Heart right ventricle (tissue), 16 donors: ENCODE measurements around the gene ZNF341. TPM values are rescaled to one million over a fixed set of nuclear protein-coding genes. Genes with fewer than 3 reads are reported as not detected.

Source experiments
- ATAC-seq, 8 donors: fragments of 200-7000 bp; cut with Tn5 transposase; one replicate each; pipeline ENCODE4 v1.9.1; 2020; ENCODE audit warnings: mild to moderate bottlenecking in 8 of 8, moderate library complexity in 8 of 8, moderate number of reproducible peaks in 1 of 8
- DNase-seq, 2 donors: peaks; one replicate each; pipeline ENCODE4 v3.0.0-alpha.2; 2020
- H3K27ac ChIP-seq, 10 donors: fragments of 200-600 bp; sonication (generic) in 2 of 10; one replicate each; pipeline versions ENCODE4 v1.5.0 to v1.8.0; 2020 to 2022; ENCODE audit warnings: mild to moderate bottlenecking in 3 of 10
- H3K27me3 ChIP-seq, 7 donors: fragments of 200-600 bp; one replicate each; pipeline ENCODE4 v1.8.0; 2021 to 2022; ENCODE audit warnings: mild to moderate bottlenecking in 2 of 7
- H3K36me3 ChIP-seq, 9 donors: fragments of 200-600 bp; sonication (generic) in 1 of 9; one replicate each; pipeline versions ENCODE4 v1.5.0 to v1.8.0; 2020 to 2022; ENCODE audit warnings: mild to moderate bottlenecking in 2 of 9
- H3K4me1 ChIP-seq, 9 donors: fragments of 200-600 bp; sonication (generic) in 1 of 9; one replicate each; pipeline versions ENCODE4 v1.5.0 to v1.8.0; 2020 to 2022; ENCODE audit warnings: mild to moderate bottlenecking in 4 of 9
- H3K4me3 ChIP-seq, 10 donors: fragments of 200-600 bp; sonication (generic) in 2 of 10; one replicate each; pipeline versions ENCODE4 v1.5.0 to v1.8.0; 2020 to 2022; ENCODE audit warnings: mild to moderate bottlenecking in 7 of 10, moderate library complexity in 2 of 10
- H3K9me3 ChIP-seq, 11 donors: fragments of 200-600 bp in 10 of 11; sonication (generic) in 2 of 11; one replicate each; pipeline versions ENCODE4 v1.5.0 to v1.8.0; 2013 to 2022; ENCODE audit warnings: mild to moderate bottlenecking in 2 of 11, control low read depth in 1 of 11, moderate library complexity in 1 of 11
- whole genome bisulfite sequencing, 2 donors: extraction: QIAGEN DNeasy Blood & Tissue Kit; methylation state at CpG; one replicate each; pipeline ENCODE4 v1.1.7; 2013; ENCODE audit warnings: inconsistent platforms in 1 of 2; 5-methylcytosine and 5-hydroxymethylcytosine counted together
- intact Hi-C, 10 donors: fragments of 100-400 bp; cut with DNase I; formaldehyde crosslinking; loops; one replicate each; pipeline versions ENCODE4 v1.11.1 to v1.14.2; 2022
- polyA plus RNA-seq, 2 donors: library from polyadenylated mRNA; stranded (reverse); fragments of 200-250 nt; gene quantifications; one replicate each; pipeline ENCODE4 v1.2.3, GENCODE V29; 2013
- total RNA-seq, 10 donors: library from RNA; stranded (reverse); fragmentation: NEBNext Ultra II Directional in 3 of 10; extraction: Animal tissue kit (Norgen Biotek cat#: 25700) in 3 of 10; gene quantifications; one replicate each; pipeline versions ENCODE4 v1.2.1 to v1.2.4, GENCODE V29; 2021 to 2023
- TF ChIP-seq, protein P1 (sequence below), 9 donors: fragments of 200-600 bp; sonication (generic) in 2 of 9; IDR thresholded peaks; one replicate each; pipeline versions ENCODE4 v1.5.0 to v1.8.0; 2021 to 2022; ENCODE audit warnings: antibody characterized with exemption in 9 of 9, mild to moderate bottlenecking in 5 of 9, moderate library complexity in 1 of 9
- donor health status: Arrhythmogenic right ventricular cardiomyopathy.
- donor health status: ischemic (EF 13 %, LVEDD 7.1; RV severe dilation, severe dysfunction).
- donor health status: healthy with polysubstance abuse.
- donor health status: DM: no; HTN: yes; CAD: no.
- donor health status: DM: no; HTN: no; CAD: no.
- donor health status: ischemic (EF 25% LVEDD 6.9; RV normal size, moderate dysfunction).
- donor health status: ischemic (EF 25% LVEDD 5.7; RV mildly dilated, moderate dysfunction).
- donor health status: healthy.
- donor health status: DM: yes; HTN: yes; CAD: no.
- donor health status: Ischemic cardiomyopathy.
- donor health status: ischemic (EF 35%, LVEDD 5.7; RV mildly dilated, moderate dysfunction).
- donor health status: nonischemic (EF 11% LVEDD 7.7; RV severe dilation, severe dysfunction).
- donor health status: DM: yes; HTN: yes; CAD: no.
- donor health status: PGD.
- donor health status: ischemic (EF 29% LVEDD 5.4; RV normal size, mild dysfunction).
- donor health status: nonischemic (EF 23%, LVEDD 6.1; RV moderate dilation, normal function).

Gene ZNF341
- total and polyA plus RNA-seq, 12 donors: 0.85 to 3.7 (median 1.7) TPM

- intact Hi-C loops: loop anchor here in 1 of 10 donors (5.0 kb wide), 1 partner anchor 44 kb away; the partner anchor contains the start of gene ZNF341
These were observed 43.5 kb upstream of the ZNF341 start for GRCh38 chr20:33687993-33688937.

GRCh38 chr20:33688938-33689424 is 42.8 kb upstream of the ZNF341 start:
- DNase-seq (no peak), ATAC-seq (no peak)
- H3K4me3 ChIP-seq: no peak overlapping the region
- peak overlapping the region in 5 of 10 donors; percentile 16 to 36 (median 31) for H3K27ac ChIP-seq
- intact Hi-C loops: loop anchor here in 1 of 10 donors (5.0 kb wide), 1 partner anchor 43 kb away; the partner anchor contains the start of gene ZNF341
- 56 to 66% methylated on average over 3 of the region's 3 CpGs for WGBS, 2 donors
- no peaks in the 10 kb centered on the region for H3K9me3 ChIP-seq
- TF ChIP-seq, protein P1, sequence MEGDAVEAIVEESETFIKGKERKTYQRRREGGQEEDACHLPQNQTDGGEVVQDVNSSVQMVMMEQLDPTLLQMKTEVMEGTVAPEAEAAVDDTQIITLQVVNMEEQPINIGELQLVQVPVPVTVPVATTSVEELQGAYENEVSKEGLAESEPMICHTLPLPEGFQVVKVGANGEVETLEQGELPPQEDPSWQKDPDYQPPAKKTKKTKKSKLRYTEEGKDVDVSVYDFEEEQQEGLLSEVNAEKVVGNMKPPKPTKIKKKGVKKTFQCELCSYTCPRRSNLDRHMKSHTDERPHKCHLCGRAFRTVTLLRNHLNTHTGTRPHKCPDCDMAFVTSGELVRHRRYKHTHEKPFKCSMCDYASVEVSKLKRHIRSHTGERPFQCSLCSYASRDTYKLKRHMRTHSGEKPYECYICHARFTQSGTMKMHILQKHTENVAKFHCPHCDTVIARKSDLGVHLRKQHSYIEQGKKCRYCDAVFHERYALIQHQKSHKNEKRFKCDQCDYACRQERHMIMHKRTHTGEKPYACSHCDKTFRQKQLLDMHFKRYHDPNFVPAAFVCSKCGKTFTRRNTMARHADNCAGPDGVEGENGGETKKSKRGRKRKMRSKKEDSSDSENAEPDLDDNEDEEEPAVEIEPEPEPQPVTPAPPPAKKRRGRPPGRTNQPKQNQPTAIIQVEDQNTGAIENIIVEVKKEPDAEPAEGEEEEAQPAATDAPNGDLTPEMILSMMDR (IDR thresholded peaks at IDR 0.05): no peak
- no peaks in the 10 kb centered on the region for H3K36me3 ChIP-seq
- no peaks in the 10 kb centered on the region for H3K27me3 ChIP-seq
- peaks cover 3 to 51% (median 17%) of the 10 kb centered on the region in 9 donors for H3K4me1 ChIP-seq

More at GRCh38 chr20:33687993-33688937, 43.5 kb upstream of the ZNF341 start:
- TF ChIP-seq, protein P1 (IDR thresholded peaks at IDR 0.05): no peak
- 70 to 82% methylated on average over 3 of the region's 3 CpGs for WGBS, 2 donors
- H3K27ac ChIP-seq: peak overlapping the region in 5 of 10 donors; percentile 6 to 31 (median 19)
- ATAC-seq: no peak
- H3K36me3 ChIP-seq: no peaks in the 10 kb centered on the region
- no peak overlapping the region for H3K4me3 ChIP-seq
- H3K9me3 ChIP-seq: no peaks in the 10 kb centered on the region
- H3K27me3 ChIP-seq: no peaks in the 10 kb centered on the region
- no peak for DNase-seq
- peaks cover 1 to 47% (median 20%) of the 10 kb centered on the region in 9 donors for H3K4me1 ChIP-seq

DNA sequence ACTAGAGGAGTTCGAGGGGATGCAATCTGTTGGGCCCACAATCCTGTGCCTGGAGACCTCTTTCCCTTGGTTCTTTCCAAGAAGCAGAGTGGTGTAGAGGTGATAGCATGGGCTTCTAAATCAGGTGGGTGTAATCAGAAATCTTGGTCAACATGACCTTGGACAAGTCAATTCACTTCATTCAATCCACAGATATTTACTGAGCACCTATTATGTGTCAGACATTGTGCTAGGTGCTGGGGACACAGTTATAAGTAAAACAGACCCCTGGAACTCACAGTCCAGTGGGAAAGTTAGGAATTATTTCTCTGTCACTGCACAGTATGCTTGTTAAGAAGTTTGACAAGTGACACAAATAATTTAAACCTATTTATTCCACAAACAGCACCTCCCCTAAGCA is 42.3 kb upstream of the ZNF341 start:
- peak overlapping the region in 2 of 10 donors; percentile 16 to 67 for H3K27ac ChIP-seq
- ATAC-seq: no peak
- H3K4me1 ChIP-seq: peaks cover 3 to 52% (median 20%) of the 10 kb centered on the region in 9 donors
- no peaks in the 10 kb centered on the region for H3K27me3 ChIP-seq
- no peak for DNase-seq
- 67 to 91% methylated on average over 1 of the region's 1 CpG for WGBS, 2 donors
- TF ChIP-seq, protein P1 (IDR thresholded peaks at IDR 0.05): no peak
- H3K36me3 ChIP-seq: no peaks in the 10 kb centered on the region
- intact Hi-C loops: loop anchor here in 1 of 10 donors (5.0 kb wide), 1 partner anchor 43 kb away; the partner anchor contains the start of gene ZNF341
- no peaks in the 10 kb centered on the region for H3K9me3 ChIP-seq
- no peak overlapping the region for H3K4me3 ChIP-seq

DNA sequence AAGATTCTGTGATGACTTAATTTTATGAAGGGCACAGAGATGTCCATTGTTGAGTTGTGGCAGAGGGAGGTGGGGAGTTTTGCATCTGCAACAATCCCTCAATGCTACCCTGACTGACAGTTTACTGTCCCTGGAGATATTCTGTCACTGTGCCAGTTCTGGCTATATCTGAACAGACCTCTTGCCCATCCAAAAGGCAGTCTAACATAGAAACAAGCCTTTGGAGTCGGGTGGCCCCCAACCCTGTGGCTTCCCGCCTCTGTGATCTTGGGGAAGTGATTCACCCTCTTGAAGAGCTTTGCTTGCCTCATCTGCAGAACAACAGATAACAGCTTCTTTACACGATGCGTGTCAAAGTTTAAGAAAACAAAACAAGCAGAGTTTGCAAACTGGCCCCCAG is 41.8 kb upstream of the ZNF341 start:
- H3K36me3 ChIP-seq: no peaks in the 10 kb centered on the region
- WGBS, 2 donors: 30 to 41% methylated on average over 4 of the region's 4 CpGs
- TF ChIP-seq, protein P1 (IDR thresholded peaks at IDR 0.05): no peak
- no peaks in the 10 kb centered on the region for H3K9me3 ChIP-seq
- H3K4me1 ChIP-seq: peaks cover 3 to 50% (median 17%) of the 10 kb centered on the region in 9 donors
- ATAC-seq: no peak
- no peaks in the 10 kb centered on the region for H3K27me3 ChIP-seq
- H3K4me3 ChIP-seq: no peak overlapping the region
- no peak for DNase-seq
- H3K27ac ChIP-seq: peak overlapping the region in 1 of 10 donors; percentile 67
- intact Hi-C loops: loop anchor here in 1 of 10 donors (5.0 kb wide), 1 partner anchor 42 kb away; the partner anchor contains the start of gene ZNF341
